Endothelial cell of umbilical vein (primary cell): ENCODE results near the gene TOX2.

ENCODE experiments used
- CTCF ChIP-seq, 2 donors: IDR thresholded peaks; 1 replicate in 1 of 2; 2 replicates in 1 of 2; pipeline ENCODE4 v1.5.1; 2011; ENCODE audit warnings: low read length in 2 of 2, mild to moderate bottlenecking in 2 of 2, moderate library complexity in 2 of 2, control low read depth in 1 of 2, inconsistent platforms in 1 of 2, low read depth in 1 of 2; ENCODE audit not compliant: insufficient read depth in 1 of 2; ENCODE audit errors: extremely low read depth in 1 of 2
- EZH2 ChIP-seq: IDR thresholded peaks from 2 replicates; pipeline ENCODE4 v1.6.1; 2012; ENCODE audit warnings: borderline replicate concordance, low read depth, mild to moderate bottlenecking, moderate library complexity, low read length, inconsistent platforms; ENCODE audit not compliant: severe bottlenecking
- FOS ChIP-seq: IDR thresholded peaks from 2 replicates; pipeline ENCODE4 v1.6.1; 2011; ENCODE audit warnings: mild to moderate bottlenecking, low read length, moderate library complexity, borderline replicate concordance; ENCODE audit not compliant: insufficient read depth
- GATA2 ChIP-seq: IDR thresholded peaks from 2 replicates; pipeline ENCODE4 v1.7.0; 2011; ENCODE audit warnings: low read depth, mild to moderate bottlenecking, moderate library complexity, mixed read lengths, low read length; ENCODE audit not compliant: insufficient read length, insufficient read depth
- JUN ChIP-seq: IDR thresholded peaks from 2 replicates; pipeline ENCODE4 v1.6.1; 2011; ENCODE audit warnings: borderline replicate concordance, low read depth; ENCODE audit not compliant: insufficient read length, insufficient read depth
- MAX ChIP-seq: IDR thresholded peaks from 2 replicates; pipeline ENCODE4 v1.6.1; 2011; ENCODE audit not compliant: insufficient read depth, insufficient read length
- MYC ChIP-seq: IDR thresholded peaks from one replicate; pipeline ENCODE4 v1.6.1; 2011; ENCODE audit warnings: mild to moderate bottlenecking, low read depth, low read length
- POLR2A ChIP-seq: IDR thresholded peaks from 2 replicates; pipeline ENCODE4 v1.6.1; 2012; ENCODE audit warnings: low read depth, mild to moderate bottlenecking, control low read depth, low read length
- POLR2AphosphoS5 ChIP-seq: IDR thresholded peaks from 2 replicates; pipeline ENCODE4 v1.6.1; 2012; ENCODE audit warnings: low read depth, mild to moderate bottlenecking, control low read depth, low read length, moderate library complexity; ENCODE audit not compliant: insufficient read depth

GRCh38 chr20:43963233-43963632 is 48.6 kb downstream of the TOX2 start:
- no peak for TF ChIP-seq POLR2AphosphoS5
- TF ChIP-seq GATA2 = no peak
- TF ChIP-seq POLR2A = no peak
- no peak for TF ChIP-seq CTCF (IDR thresholded peaks at IDR 0.05; ENCODE audit: extremely low read depth in 1 of 2, insufficient read depth in 1 of 2, low read depth in 1 of 2, low read length in 2 of 2)
- TF ChIP-seq MYC = no peak
- TF ChIP-seq EZH2 = no peak
- TF ChIP-seq JUN = no peak
- TF ChIP-seq MAX = no peak
- TF ChIP-seq FOS = no peak
